Measurements from ENCODE around the gene TRIM31.

The TRIM31 gene

GRCh38 chr6:30112402-30112994, 392 bp downstream of the TRIM31 start:
- DNase-seq, result no peak

- DNase-seq, result no peak
Measured at GRCh38 chr6:30111266-30111856, 1.5 kb downstream of the TRIM31 start.

GRCh38 chr6:30104661-30105060, 8.2 kb downstream of the TRIM31 start:
- DNase-seq, result no peak

- no peak for DNase-seq
Measured at GRCh38 chr6:30103872-30104179, 9.1 kb downstream of the TRIM31 start.

GRCh38 chr6:30102970-30103871, 9.7 kb downstream of the TRIM31 start:
- DNase-seq, result peak; percentile 49 to 84 (median 72)

GRCh38 chr6:30102414-30102969, 10.4 kb downstream of the TRIM31 start:
- no peak for DNase-seq

- DNase-seq, result peak; percentile 41 to 60 (median 51)
Measured at GRCh38 chr6:30101444-30102413, 11.2 kb downstream of the TRIM31 start.

- DNase-seq, result no peak
Measured at GRCh38 chr6:30100585-30101443, 12.1 kb downstream of the TRIM31 start.

GRCh38 chr6:30100154-30100553, 12.7 kb downstream of the TRIM31 start:
- no peak for DNase-seq

- DNase-seq, result no peak
Measured at GRCh38 chr6:30097902-30098768, 14.8 kb downstream of the TRIM31 start.

GRCh38 chr6:30096829-30097228, 16.1 kb downstream of the TRIM31 start:
- no peak for DNase-seq

GRCh38 chr6:30093951-30094661, 18.8 kb downstream of the TRIM31 start:
- DNase-seq, result no peak

GRCh38 chr6:30092852-30093543, 19.9 kb downstream of the TRIM31 start:
- DNase-seq, result no peak

GRCh38 chr6:30091577-30092381, 21.1 kb downstream of the TRIM31 start:
- no peak for DNase-seq

GRCh38 chr6:30087876-30088275, 25.0 kb downstream of the TRIM31 start:
- no peak for DNase-seq

- DNase-seq, result peak in 1 of 5 experiments; percentile 69
Measured at GRCh38 chr6:30077218-30077617, 35.7 kb downstream of the TRIM31 start.

GRCh38 chr6:30075790-30076732, 36.8 kb downstream of the TRIM31 start:
- DNase-seq, result no peak
